ENCODE data around the gene CCNL2.

GRCh38 chr1:1354271-1355247, 44.6 kb downstream of the CCNL2 start:
- no peak; the same call in 1 of the 2 replicates for TF ChIP-seq POLR2AphosphoS5 (IDR thresholded peaks at IDR 0.05; ENCODE audit: low read depth)
- TF ChIP-seq STAT1 (IDR thresholded peaks at IDR 0.05; ENCODE audit: unreplicated experiment): no peak
- TF ChIP-seq CTCF (conservative IDR thresholded peaks at IDR 0.05; ENCODE audit: low read depth in 2 of 2): no peak
- TF ChIP-seq EZH2 (IDR thresholded peaks at IDR 0.05; ENCODE audit: low read depth, unreplicated experiment): peak; percentile 53
- TF ChIP-seq EZH2phosphoT487 (IDR thresholded peaks at IDR 0.05; ENCODE audit: unreplicated experiment): no peak
- no peak for TF ChIP-seq CREB1 (CRISPR knock-in tag; IDR thresholded peaks at IDR 0.05; ENCODE audit: low read depth)
